Stimulated activated memory B cell treated with anti-CD40 and anti-IgM and Interleukin-4, amounts not matched to agents 10 μg/mL and 1 μg/mL and 100 μg/mL, for 72 hours (primary cell): Measurements from ENCODE around the gene PPARG.
"Not testable (repeated sequence)": the region's sequence is repeated elsewhere in the genome, so short reads cannot be mapped to it uniquely, and the experiment has no call there.

Source experiments
- ATAC-seq: fragments of 150-1000 bp; cut with Tn5 transposase; 2 replicates; pipeline ENCODE4 v1.10.0; 2021
- H3K27ac Mint-ChIP-seq: one replicate; pipeline ENCODE4 v1.8.0; 2022; ENCODE audit warnings: mild to moderate bottlenecking, mixed read lengths
- H3K27me3 Mint-ChIP-seq: one replicate; pipeline ENCODE4 v1.8.0; 2022; ENCODE audit warnings: mixed read lengths
- H3K36me3 Mint-ChIP-seq: one replicate; pipeline ENCODE4 v1.8.0; 2022; ENCODE audit warnings: mixed read lengths
- H3K4me1 Mint-ChIP-seq: one replicate; pipeline ENCODE4 v1.8.0; 2022; ENCODE audit warnings: mixed read lengths
- H3K4me3 Mint-ChIP-seq: one replicate; pipeline ENCODE4 v1.8.0; 2022; ENCODE audit warnings: mild to moderate bottlenecking, moderate library complexity, mixed read lengths
- H3K9me3 Mint-ChIP-seq: one replicate; pipeline ENCODE4 v1.8.0; 2022; ENCODE audit warnings: mixed read lengths

The PPARG gene

GRCh38 chr3:12451481-12451880 lies 162.6 kb downstream of the PPARG start:
- Mint-ChIP-seq H3K9me3 (peaks cover 3% of the 10 kb centered on the region), H3K4me3 (no peak overlapping the region), H3K27me3 (no peaks in the 10 kb centered on the region), H3K36me3 (no peaks in the 10 kb centered on the region), H3K4me1 (no peaks in the 10 kb centered on the region), H3K27ac (no peak overlapping the region)
- ATAC-seq: no peak

- H3K27ac Mint-ChIP-seq: no peak overlapping the region
- no peaks in the 10 kb centered on the region for H3K36me3 Mint-ChIP-seq
- ATAC-seq: no peak
- H3K9me3 Mint-ChIP-seq: peaks cover 3% of the 10 kb centered on the region
- no peak overlapping the region for H3K4me3 Mint-ChIP-seq
- H3K4me1 Mint-ChIP-seq: no peaks in the 10 kb centered on the region
- no peaks in the 10 kb centered on the region for H3K27me3 Mint-ChIP-seq
These were observed 163.1 kb downstream of the PPARG start for GRCh38 chr3:12451960-12452359.

GRCh38 chr3:12452361-12453330 lies 163.8 kb downstream of the PPARG start:
- no peak for ATAC-seq

GRCh38 chr3:12454076-12454815 lies 165.4 kb downstream of the PPARG start:
- Mint-ChIP-seq H3K27me3 (no peaks in the 10 kb centered on the region), H3K9me3 (no peaks in the 10 kb centered on the region), H3K27ac (no peak overlapping the region), H3K4me1 (no peaks in the 10 kb centered on the region), H3K36me3 (no peaks in the 10 kb centered on the region), H3K4me3 (no peak overlapping the region)
- no peak for ATAC-seq

More at GRCh38 chr3:12452361-12453330, 163.8 kb downstream of the PPARG start:
- H3K27ac Mint-ChIP-seq: no peak overlapping the region
- H3K4me1 Mint-ChIP-seq: no peaks in the 10 kb centered on the region
- no peaks in the 10 kb centered on the region for H3K27me3 Mint-ChIP-seq
- H3K36me3 Mint-ChIP-seq: no peaks in the 10 kb centered on the region
- H3K9me3 Mint-ChIP-seq: peaks cover 3% of the 10 kb centered on the region
- H3K4me3 Mint-ChIP-seq: no peak overlapping the region

GRCh38 chr3:12454816-12455121 lies 165.9 kb downstream of the PPARG start:
- Mint-ChIP-seq H3K4me1 (no peaks in the 10 kb centered on the region), H3K36me3 (no peaks in the 10 kb centered on the region), H3K4me3 (no peak overlapping the region), H3K9me3 (no peaks in the 10 kb centered on the region), H3K27ac (no peak overlapping the region), H3K27me3 (no peaks in the 10 kb centered on the region)
- ATAC-seq: no peak

GRCh38 chr3:12455740-12456139 lies 166.9 kb downstream of the PPARG start:
- Mint-ChIP-seq H3K9me3 (no peaks in the 10 kb centered on the region), H3K36me3 (no peaks in the 10 kb centered on the region), H3K4me1 (no peaks in the 10 kb centered on the region), H3K27me3 (no peaks in the 10 kb centered on the region), H3K27ac (no peak overlapping the region), H3K4me3 (no peak overlapping the region)
- peak; percentile 35 for ATAC-seq

GRCh38 chr3:12456441-12456840 lies 167.6 kb downstream of the PPARG start:
- Mint-ChIP-seq H3K36me3 (no peaks in the 10 kb centered on the region), H3K4me3 (no peak overlapping the region), H3K27ac (no peak overlapping the region), H3K4me1 (no peaks in the 10 kb centered on the region), H3K9me3 (no peaks in the 10 kb centered on the region), H3K27me3 (no peaks in the 10 kb centered on the region)
- ATAC-seq: no peak

- not testable (repeated sequence) for ATAC-seq, H3K27me3 Mint-ChIP-seq, H3K9me3 Mint-ChIP-seq, H3K4me3 Mint-ChIP-seq, H3K27ac Mint-ChIP-seq, H3K4me1 Mint-ChIP-seq, H3K36me3 Mint-ChIP-seq
These were observed 168.5 kb downstream of the PPARG start for GRCh38 chr3:12457380-12457779.

GRCh38 chr3:12458901-12459300 lies 170.0 kb downstream of the PPARG start:
- no peaks in the 10 kb centered on the region for H3K36me3 Mint-ChIP-seq
- ATAC-seq: no peak
- H3K27ac Mint-ChIP-seq: no peak overlapping the region
- H3K9me3 Mint-ChIP-seq: no peaks in the 10 kb centered on the region
- peaks cover 4% of the 10 kb centered on the region for H3K4me1 Mint-ChIP-seq
- no peak overlapping the region for H3K4me3 Mint-ChIP-seq
- no peaks in the 10 kb centered on the region for H3K27me3 Mint-ChIP-seq

GRCh38 chr3:12460127-12460526 lies 171.3 kb downstream of the PPARG start:
- H3K36me3 Mint-ChIP-seq: no peaks in the 10 kb centered on the region
- H3K9me3 Mint-ChIP-seq: no peaks in the 10 kb centered on the region
- ATAC-seq: no peak
- no peaks in the 10 kb centered on the region for H3K27me3 Mint-ChIP-seq
- H3K27ac Mint-ChIP-seq: no peak overlapping the region
- no peak overlapping the region for H3K4me3 Mint-ChIP-seq
- peaks cover 4% of the 10 kb centered on the region for H3K4me1 Mint-ChIP-seq

GRCh38 chr3:12461097-12461649 lies 172.3 kb downstream of the PPARG start:
- no peak for ATAC-seq
- Mint-ChIP-seq H3K4me3 (no peak overlapping the region), H3K27me3 (no peaks in the 10 kb centered on the region)

GRCh38 chr3:12462159-12462947 lies 173.5 kb downstream of the PPARG start:
- no peaks in the 10 kb centered on the region for H3K36me3 Mint-ChIP-seq
- peaks cover 4% of the 10 kb centered on the region for H3K4me1 Mint-ChIP-seq
- H3K27ac Mint-ChIP-seq: no peak overlapping the region
- H3K27me3 Mint-ChIP-seq: no peaks in the 10 kb centered on the region
- no peak overlapping the region for H3K4me3 Mint-ChIP-seq
- peak; percentile 34 for ATAC-seq
- no peaks in the 10 kb centered on the region for H3K9me3 Mint-ChIP-seq

More at GRCh38 chr3:12461097-12461649, 172.3 kb downstream of the PPARG start:
- Mint-ChIP-seq H3K27ac (no peak overlapping the region), H3K4me1 (peaks cover 4% of the 10 kb centered on the region), H3K36me3 (no peaks in the 10 kb centered on the region), H3K9me3 (no peaks in the 10 kb centered on the region)

- Mint-ChIP-seq H3K4me3 (no peak overlapping the region), H3K9me3 (no peaks in the 10 kb centered on the region), H3K4me1 (peaks cover 4% of the 10 kb centered on the region), H3K27me3 (peaks cover 8% of the 10 kb centered on the region), H3K27ac (no peak overlapping the region), H3K36me3 (no peaks in the 10 kb centered on the region)
- no peak for ATAC-seq
These were observed 174.8 kb downstream of the PPARG start for GRCh38 chr3:12463686-12464085.

- Mint-ChIP-seq H3K36me3 (no peaks in the 10 kb centered on the region), H3K4me3 (no peak overlapping the region), H3K9me3 (no peaks in the 10 kb centered on the region), H3K27me3 (peaks cover 11% of the 10 kb centered on the region), H3K4me1 (peaks cover 4% of the 10 kb centered on the region), H3K27ac (no peak overlapping the region)
- no peak for ATAC-seq
These were observed 175.3 kb downstream of the PPARG start for GRCh38 chr3:12464181-12464580.
